GM23338 (cell line): ENCODE results near the gene ADRA2B. TPM values are rescaled to one million over a fixed set of nuclear protein-coding genes. Genes with fewer than 3 reads are reported as not detected.

Experiments used
- ATAC-seq: fragments of 200-7000 bp; cut with Tn5 transposase; 3 replicates; pipeline ENCODE4 v1.9.1; 2020
- DNase-seq: peaks from one replicate; pipeline ENCODE4 v3.0.0-alpha.2; 2015; ENCODE audit warnings: low spot score
- H2AFZ ChIP-seq: fragments of 200-600 bp; sonication (generic); 2 replicates; pipeline ENCODE4 v1.8.0; 2016; ENCODE audit warnings: antibody characterized with exemption, mild to moderate bottlenecking, moderate library complexity
- H3F3A ChIP-seq: fragments of 200-600 bp; sonication (generic); replicated peaks from 2 replicates; pipeline ENCODE4 v1.8.0; 2017; ENCODE audit warnings: antibody characterized with exemption, mixed run types, low read depth
- H3K27ac ChIP-seq: fragments of 200-600 bp; sonication (generic); 2 replicates; pipeline ENCODE4 v1.6.1; 2016; ENCODE audit warnings: low read depth
- H3K27me3 ChIP-seq: fragments of 200-600 bp; sonication (generic); 2 replicates; pipeline ENCODE4 v1.8.0; 2016; ENCODE audit warnings: mild to moderate bottlenecking, mixed run types, moderate library complexity; ENCODE audit not compliant: insufficient read depth
- H3K36me3 ChIP-seq: fragments of 200-600 bp; sonication (generic); 2 replicates; pipeline ENCODE4 v1.8.0; 2016; ENCODE audit warnings: mild to moderate bottlenecking; ENCODE audit not compliant: insufficient read depth
- H3K4me1 ChIP-seq: fragments of 200-600 bp; sonication (generic); 2 replicates; pipeline ENCODE4 v1.8.0; 2016; ENCODE audit warnings: mild to moderate bottlenecking, moderate library complexity; ENCODE audit not compliant: insufficient read depth
- H3K4me2 ChIP-seq: fragments of 200-600 bp; sonication (generic); 2 replicates; pipeline ENCODE4 v1.7.1; 2017; ENCODE audit warnings: mixed run types
- H3K4me3 ChIP-seq: fragments of 200-600 bp; sonication (generic); 2 replicates; pipeline ENCODE4 v1.6.1; 2016; ENCODE audit warnings: mixed run types
- H3K79me2 ChIP-seq: fragments of 200-600 bp; sonication (generic); replicated peaks from 2 replicates; pipeline ENCODE4 v1.8.0; 2017; ENCODE audit warnings: mild to moderate bottlenecking; ENCODE audit not compliant: insufficient read depth
- H3K9me2 ChIP-seq: fragments of 200-600 bp; sonication (generic); 2 replicates; pipeline ENCODE4 v1.8.0; 2017; ENCODE audit not compliant: insufficient read depth
- H4K20me1 ChIP-seq: fragments of 200-600 bp; sonication (generic); replicated peaks from 2 replicates; pipeline ENCODE4 v1.8.0; 2017; ENCODE audit warnings: mild to moderate bottlenecking; ENCODE audit not compliant: insufficient read depth
- H3K27ac Mint-ChIP-seq: 2 replicates; pipeline ENCODE4 v1.8.0; 2020; ENCODE audit warnings: inconsistent platforms, mild to moderate bottlenecking, moderate library complexity, mixed read lengths
- H3K27me3 Mint-ChIP-seq: 3 replicates; pipeline ENCODE4 v1.8.0; 2022; ENCODE audit warnings: low read depth, mild to moderate bottlenecking, moderate library complexity, mixed read lengths, inconsistent platforms; ENCODE audit not compliant: insufficient read depth, poor library complexity
- H3K36me3 Mint-ChIP-seq: 3 replicates; pipeline ENCODE4 v1.8.0; 2021; ENCODE audit warnings: low read depth, mild to moderate bottlenecking, inconsistent platforms, moderate library complexity, mixed read lengths
- H3K4me1 Mint-ChIP-seq: 3 replicates; pipeline ENCODE4 v1.8.0; 2020; ENCODE audit warnings: mild to moderate bottlenecking, inconsistent platforms, mixed read lengths
- H3K4me3 Mint-ChIP-seq: 3 replicates; pipeline ENCODE4 v1.8.0; 2021; ENCODE audit warnings: moderate library complexity, mild to moderate bottlenecking, inconsistent platforms, mixed read lengths
- H3K9me3 Mint-ChIP-seq: 3 replicates; pipeline ENCODE4 v1.8.0; 2020; ENCODE audit warnings: moderate library complexity, mild to moderate bottlenecking, inconsistent platforms, mixed read lengths
- CREB1 ChIP-seq: fragments of 250-450 bp; sonication (Bioruptor Pico); IDR thresholded peaks from 2 replicates; pipeline ENCODE4 v1.5.0; 2020; ENCODE audit warnings: low read depth, mild to moderate bottlenecking, moderate library complexity
- EZH2 ChIP-seq: fragments of 200-600 bp; sonication (generic); IDR thresholded peaks from one replicate; pipeline ENCODE4 v1.8.0; 2017; ENCODE audit warnings: antibody characterized with exemption, mild to moderate bottlenecking, low read depth; ENCODE audit not compliant: unreplicated experiment
- EZH2phosphoT487 ChIP-seq: fragments of 200-600 bp; sonication (generic); IDR thresholded peaks from one replicate; pipeline ENCODE4 v1.8.1; 2018; ENCODE audit warnings: antibody characterized with exemption; ENCODE audit not compliant: unreplicated experiment
- NANOG ChIP-seq: IDR thresholded peaks from 2 replicates; pipeline ENCODE4 v1.6.1; 2016; ENCODE audit warnings: antibody characterized with exemption, borderline replicate concordance
- POLR2AphosphoS5 ChIP-seq: IDR thresholded peaks from 2 replicates; pipeline ENCODE4 v1.6.1; 2016; ENCODE audit warnings: antibody characterized with exemption, low read depth
- STAT1 ChIP-seq: IDR thresholded peaks from one replicate; pipeline ENCODE4 v1.6.1; 2016; ENCODE audit warnings: antibody characterized with exemption; ENCODE audit not compliant: unreplicated experiment
- ZNF114 ChIP-seq: fragments of 250-450 bp; sonication (Bioruptor Pico); IDR thresholded peaks from 2 replicates; pipeline ENCODE4 v1.5.0; 2020; ENCODE audit warnings: mild to moderate bottlenecking, moderate library complexity
- ZNF331 ChIP-seq: fragments of 250-450 bp; sonication (Bioruptor Pico); IDR thresholded peaks from 2 replicates; pipeline ENCODE4 v1.5.0; 2020; ENCODE audit warnings: low read depth, mild to moderate bottlenecking, moderate library complexity
- ZNF462 ChIP-seq: fragments of 250-450 bp; sonication (Bioruptor Pico); IDR thresholded peaks from 2 replicates; pipeline ENCODE4 v1.5.0; 2020; ENCODE audit warnings: mild to moderate bottlenecking, moderate library complexity
- polyA plus RNA-seq: library from polyadenylated mRNA; unstranded; fragments of >200 nt; fragmentation: Nextera tagmentation; extraction: Ambion mirVana; gene quantifications from 2 replicates; pipeline ENCODE4 v1.2.1, GENCODE V29; 2016
- total RNA-seq: library from RNA; depleted of rRNA; stranded (reverse); fragments of >200 nt; shearing (Covaris generic); gene quantifications from 2 replicates; pipeline ENCODE4 v1.2.3, GENCODE V29; 2014
- TF ChIP-seq, protein P1 (sequence below): IDR thresholded peaks from 2 replicates; pipeline ENCODE4 v1.6.1; 2016; ENCODE audit warnings: antibody characterized with exemption
- TF ChIP-seq, protein P2 (sequence below): IDR thresholded peaks from one replicate; pipeline ENCODE4 v1.6.1; 2018; ENCODE audit warnings: antibody characterized with exemption; ENCODE audit not compliant: unreplicated experiment

ADRA2B gene
- total and polyA plus RNA-seq, 2 experiments from 2014 or later, result 1.7 to 5.9 TPM

DNA sequence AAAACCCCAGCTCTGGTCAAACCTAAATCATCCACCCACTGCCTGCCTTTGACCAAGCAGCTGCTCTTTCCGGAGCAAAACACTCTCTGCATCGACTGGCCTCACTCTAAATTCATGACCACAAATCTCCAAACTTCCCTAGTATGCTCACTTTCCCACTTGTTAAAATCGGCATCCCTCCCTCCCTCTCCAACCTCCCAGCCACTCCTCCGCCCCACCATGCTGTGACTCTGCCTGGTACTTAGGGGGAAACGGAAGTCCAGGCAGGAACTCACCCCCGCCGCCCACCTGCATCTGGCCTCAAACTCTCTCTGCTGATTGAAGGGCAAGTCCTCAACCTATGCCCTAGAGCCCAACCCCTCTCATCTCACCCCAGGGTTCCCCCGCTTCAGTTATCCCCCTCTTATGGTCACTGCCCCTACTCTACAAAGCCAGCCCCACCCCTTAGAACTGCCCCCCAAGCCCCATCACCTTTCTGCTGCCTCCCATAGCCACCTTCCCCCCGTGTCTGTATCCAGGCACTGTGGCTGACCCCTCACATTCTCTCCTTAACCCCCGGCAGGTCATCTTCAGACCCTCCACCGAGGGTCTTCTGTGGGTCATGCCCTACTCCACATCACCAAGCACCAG, 3.8 kb upstream of the ADRA2B start:
- H3K9me2 ChIP-seq, result no peaks in the 10 kb centered on the region
- no peaks in the 10 kb centered on the region for H4K20me1 ChIP-seq
- H3K79me2 ChIP-seq, result no peaks in the 10 kb centered on the region
- H3K27ac ChIP-seq, result no peak overlapping the region
- no peaks in the 10 kb centered on the region for H3K36me3 ChIP-seq
- DNase-seq, result no peak
- no peak overlapping the region for H3K4me3 ChIP-seq
- peaks cover 34% of the 10 kb centered on the region for H3K27me3 Mint-ChIP-seq
- peaks cover 25% of the 10 kb centered on the region for H3K4me1 Mint-ChIP-seq
- ATAC-seq, result no peak
- H3K9me3 Mint-ChIP-seq, result peaks cover 4% of the 10 kb centered on the region; the same call in 2 of the 3 replicates
- H3F3A ChIP-seq, result no peaks in the 10 kb centered on the region
- no peak overlapping the region for H3K4me3 Mint-ChIP-seq
- TF ChIP-seq CREB1 (CRISPR knock-in tag), result no peak
- no peak for TF ChIP-seq EZH2
- TF ChIP-seq NANOG, result no peak
- no peak for TF ChIP-seq ZNF462
- TF ChIP-seq ZNF114, result no peak
- TF ChIP-seq, protein P1, sequence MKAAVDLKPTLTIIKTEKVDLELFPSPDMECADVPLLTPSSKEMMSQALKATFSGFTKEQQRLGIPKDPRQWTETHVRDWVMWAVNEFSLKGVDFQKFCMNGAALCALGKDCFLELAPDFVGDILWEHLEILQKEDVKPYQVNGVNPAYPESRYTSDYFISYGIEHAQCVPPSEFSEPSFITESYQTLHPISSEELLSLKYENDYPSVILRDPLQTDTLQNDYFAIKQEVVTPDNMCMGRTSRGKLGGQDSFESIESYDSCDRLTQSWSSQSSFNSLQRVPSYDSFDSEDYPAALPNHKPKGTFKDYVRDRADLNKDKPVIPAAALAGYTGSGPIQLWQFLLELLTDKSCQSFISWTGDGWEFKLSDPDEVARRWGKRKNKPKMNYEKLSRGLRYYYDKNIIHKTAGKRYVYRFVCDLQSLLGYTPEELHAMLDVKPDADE, result no peak
- no peak for TF ChIP-seq POLR2AphosphoS5
- TF ChIP-seq, protein P2, sequence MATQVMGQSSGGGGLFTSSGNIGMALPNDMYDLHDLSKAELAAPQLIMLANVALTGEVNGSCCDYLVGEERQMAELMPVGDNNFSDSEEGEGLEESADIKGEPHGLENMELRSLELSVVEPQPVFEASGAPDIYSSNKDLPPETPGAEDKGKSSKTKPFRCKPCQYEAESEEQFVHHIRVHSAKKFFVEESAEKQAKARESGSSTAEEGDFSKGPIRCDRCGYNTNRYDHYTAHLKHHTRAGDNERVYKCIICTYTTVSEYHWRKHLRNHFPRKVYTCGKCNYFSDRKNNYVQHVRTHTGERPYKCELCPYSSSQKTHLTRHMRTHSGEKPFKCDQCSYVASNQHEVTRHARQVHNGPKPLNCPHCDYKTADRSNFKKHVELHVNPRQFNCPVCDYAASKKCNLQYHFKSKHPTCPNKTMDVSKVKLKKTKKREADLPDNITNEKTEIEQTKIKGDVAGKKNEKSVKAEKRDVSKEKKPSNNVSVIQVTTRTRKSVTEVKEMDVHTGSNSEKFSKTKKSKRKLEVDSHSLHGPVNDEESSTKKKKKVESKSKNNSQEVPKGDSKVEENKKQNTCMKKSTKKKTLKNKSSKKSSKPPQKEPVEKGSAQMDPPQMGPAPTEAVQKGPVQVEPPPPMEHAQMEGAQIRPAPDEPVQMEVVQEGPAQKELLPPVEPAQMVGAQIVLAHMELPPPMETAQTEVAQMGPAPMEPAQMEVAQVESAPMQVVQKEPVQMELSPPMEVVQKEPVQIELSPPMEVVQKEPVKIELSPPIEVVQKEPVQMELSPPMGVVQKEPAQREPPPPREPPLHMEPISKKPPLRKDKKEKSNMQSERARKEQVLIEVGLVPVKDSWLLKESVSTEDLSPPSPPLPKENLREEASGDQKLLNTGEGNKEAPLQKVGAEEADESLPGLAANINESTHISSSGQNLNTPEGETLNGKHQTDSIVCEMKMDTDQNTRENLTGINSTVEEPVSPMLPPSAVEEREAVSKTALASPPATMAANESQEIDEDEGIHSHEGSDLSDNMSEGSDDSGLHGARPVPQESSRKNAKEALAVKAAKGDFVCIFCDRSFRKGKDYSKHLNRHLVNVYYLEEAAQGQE, result no peak
- TF ChIP-seq EZH2phosphoT487, result no peak
- TF ChIP-seq ZNF331 (CRISPR knock-in tag), result no peak
- no peak for TF ChIP-seq STAT1
- H3K27me3 ChIP-seq, result peaks cover 23% of the 10 kb centered on the region
- no peak overlapping the region for H2AFZ ChIP-seq
- H3K4me2 ChIP-seq, result no peak overlapping the region
- peaks cover 6% of the 10 kb centered on the region; the same call in 1 of the 2 replicates for H3K4me1 ChIP-seq
- no peaks in the 10 kb centered on the region; the same call in 2 of the 3 replicates for H3K36me3 Mint-ChIP-seq
- H3K27ac Mint-ChIP-seq, result no peak overlapping the region
